ENCODE results near the gene PNMA8B.

The PNMA8B gene

DNA sequence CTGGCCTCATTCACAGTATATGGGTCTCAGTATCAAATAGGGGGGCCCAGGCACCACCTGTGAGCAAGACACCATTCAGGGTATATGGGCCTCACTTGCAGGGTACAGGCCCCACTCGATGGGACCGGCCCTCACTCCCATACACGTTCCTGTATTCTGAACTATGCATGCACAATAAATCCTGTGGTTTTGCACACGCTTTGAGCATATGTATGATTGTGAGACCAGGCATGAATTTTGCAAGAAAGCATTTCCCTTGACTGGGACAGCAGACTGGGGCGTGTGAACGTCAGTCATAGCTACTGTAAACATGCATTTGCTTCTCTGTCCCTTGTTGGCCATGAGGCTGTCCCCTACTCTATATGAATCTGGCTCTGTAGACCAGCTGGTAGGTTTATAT, 637 bp upstream of the PNMA8B start:
- Histone ChIP-seq H3K9me3 (ENCODE audit: control insufficient read depth, insufficient read depth, low read length) (no peaks in the 10 kb centered on the region), H3K36me3 (ENCODE audit: insufficient read depth, low read length) (no peaks in the 10 kb centered on the region), H3K9ac (ENCODE audit: low read depth, low read length) (no peak overlapping the region), H3K4me1 (ENCODE audit: insufficient read depth, low read length) (no peaks in the 10 kb centered on the region)

- no peaks in the 10 kb centered on the region for H3K36me3 ChIP-seq (ENCODE audit: insufficient read depth, low read length)
- peak overlapping the region; percentile 49; the same call in 1 of the 2 replicates for H3K9ac ChIP-seq (ENCODE audit: low read depth, low read length)
- no peaks in the 10 kb centered on the region for H3K9me3 ChIP-seq (ENCODE audit: control insufficient read depth, insufficient read depth, low read length)
- H3K4me1 ChIP-seq (ENCODE audit: insufficient read depth, low read length) = no peaks in the 10 kb centered on the region
These were observed 504 bp downstream of the PNMA8B start for GRCh38 chr19:46494941-46495785.

DNA sequence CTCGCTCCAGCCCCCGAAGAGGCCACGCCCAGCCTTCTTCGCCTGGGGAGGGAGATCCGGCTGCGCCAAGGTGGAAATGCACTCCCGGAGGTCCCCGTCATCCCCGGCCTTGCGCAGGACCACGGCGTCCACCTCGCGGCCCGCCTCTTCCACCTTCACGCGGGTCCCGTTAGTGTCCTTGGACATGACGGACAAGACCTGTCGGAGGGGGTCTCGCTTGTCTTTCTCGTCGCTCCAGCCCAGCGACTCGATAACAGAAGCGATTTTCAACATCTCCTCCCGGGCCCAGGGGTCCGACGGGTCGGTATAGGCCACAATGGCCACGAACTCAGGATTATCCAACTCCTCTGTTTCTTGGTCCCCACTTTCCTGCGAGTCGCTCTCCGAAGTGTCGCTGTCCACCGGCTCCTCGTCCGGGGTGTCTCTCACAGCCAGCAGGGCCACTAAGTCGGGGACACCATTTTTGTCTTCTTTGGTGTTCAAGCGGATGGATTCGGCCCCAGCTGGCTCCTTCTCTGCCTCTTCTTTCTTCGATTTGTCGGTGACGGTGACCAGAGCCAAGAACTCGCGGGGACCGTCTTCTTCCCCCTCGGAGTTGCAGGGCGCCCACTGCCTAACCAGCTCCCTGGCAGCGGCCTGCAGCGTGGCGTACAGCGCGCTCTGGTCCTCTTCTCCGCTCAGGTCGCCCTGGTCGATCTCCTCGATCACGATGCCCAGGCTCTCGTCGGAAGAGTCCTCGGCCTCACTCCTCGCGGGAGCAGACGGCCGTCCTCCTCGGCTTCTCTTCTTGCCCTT, 1.3 kb downstream of the PNMA8B start:
- no peaks in the 10 kb centered on the region for H3K4me1 ChIP-seq (ENCODE audit: insufficient read depth, low read length)
- no peaks in the 10 kb centered on the region for H3K36me3 ChIP-seq (ENCODE audit: insufficient read depth, low read length)
- peak overlapping the region; percentile 57; the same call in 1 of the 2 replicates for H3K9ac ChIP-seq (ENCODE audit: low read depth, low read length)
- no peaks in the 10 kb centered on the region for H3K9me3 ChIP-seq (ENCODE audit: control insufficient read depth, insufficient read depth, low read length)

- Histone ChIP-seq H3K9ac (ENCODE audit: low read depth, low read length) (peak overlapping the region; percentile 57; the same call in 1 of the 2 replicates), H3K4me1 (ENCODE audit: insufficient read depth, low read length) (peaks cover 3% of the 10 kb centered on the region; the same call in 1 of the 2 replicates), H3K36me3 (ENCODE audit: insufficient read depth, low read length) (no peaks in the 10 kb centered on the region), H3K9me3 (ENCODE audit: control insufficient read depth, insufficient read depth, low read length) (no peaks in the 10 kb centered on the region)
These were observed 2.2 kb downstream of the PNMA8B start for GRCh38 chr19:46493236-46494145.

DNA sequence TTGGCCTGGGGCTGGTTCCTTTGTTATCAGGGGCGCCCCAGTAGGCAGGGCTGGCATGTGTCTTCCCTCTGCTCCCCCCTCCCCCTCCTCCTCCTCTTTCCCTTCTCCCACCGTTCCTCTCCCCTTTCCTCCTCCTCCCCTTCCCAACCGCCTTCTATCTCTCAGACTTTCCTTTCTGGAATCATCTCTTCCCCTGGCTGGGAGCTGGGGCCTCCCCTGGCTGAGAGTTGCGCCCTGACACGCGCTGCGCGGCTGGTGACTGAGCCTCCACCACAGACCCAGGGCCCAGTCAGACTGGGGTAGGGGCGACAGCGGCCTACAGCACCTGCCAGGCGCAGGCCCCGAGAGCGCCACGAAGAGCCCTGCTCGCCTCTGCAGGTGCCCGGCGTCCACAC, 2.8 kb downstream of the PNMA8B start:
- Histone ChIP-seq H3K36me3 (ENCODE audit: insufficient read depth, low read length) (no peaks in the 10 kb centered on the region), H3K4me1 (ENCODE audit: insufficient read depth, low read length) (peaks cover 3% of the 10 kb centered on the region; the same call in 1 of the 2 replicates), H3K9me3 (ENCODE audit: control insufficient read depth, insufficient read depth, low read length) (no peaks in the 10 kb centered on the region), H3K9ac (ENCODE audit: low read depth, low read length) (peak overlapping the region; percentile 57; the same call in 1 of the 2 replicates)

DNA sequence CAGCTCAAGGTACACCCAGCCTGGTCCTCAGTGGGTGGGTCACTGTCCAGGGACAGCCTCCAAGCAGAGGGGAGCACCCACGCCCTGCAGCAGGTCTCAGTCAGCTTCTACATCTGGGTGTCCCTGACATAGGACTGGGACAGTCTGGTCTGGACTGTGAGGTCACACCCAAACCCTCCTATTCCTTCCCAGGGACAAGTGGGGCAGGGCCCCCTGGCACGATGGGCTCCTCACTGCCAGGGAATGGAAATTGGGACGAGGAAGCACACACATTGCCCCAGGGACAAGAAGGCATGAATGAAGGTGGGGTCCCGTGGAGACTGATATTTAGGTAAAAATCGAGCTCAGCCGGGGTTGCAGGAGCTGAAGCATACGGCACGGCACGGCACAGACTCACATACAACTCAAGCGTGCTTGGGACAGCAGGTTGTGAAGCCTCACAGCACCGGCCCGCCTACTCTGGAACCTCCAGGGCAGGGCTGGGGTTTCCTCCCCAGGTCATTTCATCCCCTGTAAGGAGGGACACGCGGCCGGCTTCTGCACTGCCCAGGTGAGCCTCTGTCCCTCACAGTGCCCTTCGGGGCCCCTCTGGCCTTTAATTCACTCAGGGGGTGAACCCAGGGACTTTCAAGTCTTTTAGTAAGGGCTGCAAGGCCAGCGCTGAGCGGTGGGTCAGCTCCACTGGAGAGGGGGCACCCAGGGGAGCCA, 3.5 kb downstream of the PNMA8B start:
- H3K36me3 ChIP-seq (ENCODE audit: insufficient read depth, low read length) = no peaks in the 10 kb centered on the region
- peaks cover 3% of the 10 kb centered on the region; the same call in 1 of the 2 replicates for H3K4me1 ChIP-seq (ENCODE audit: insufficient read depth, low read length)
- no peak overlapping the region for H3K9ac ChIP-seq (ENCODE audit: low read depth, low read length)
- H3K9me3 ChIP-seq (ENCODE audit: control insufficient read depth, insufficient read depth, low read length) = no peaks in the 10 kb centered on the region

GRCh38 chr19:46490774-46491173, 4.9 kb downstream of the PNMA8B start:
- Histone ChIP-seq H3K4me1 (ENCODE audit: insufficient read depth, low read length) (peaks cover 3% of the 10 kb centered on the region; the same call in 1 of the 2 replicates), H3K9ac (ENCODE audit: low read depth, low read length) (no peak overlapping the region), H3K36me3 (ENCODE audit: insufficient read depth, low read length) (no peaks in the 10 kb centered on the region), H3K9me3 (ENCODE audit: control insufficient read depth, insufficient read depth, low read length) (no peaks in the 10 kb centered on the region)

DNA sequence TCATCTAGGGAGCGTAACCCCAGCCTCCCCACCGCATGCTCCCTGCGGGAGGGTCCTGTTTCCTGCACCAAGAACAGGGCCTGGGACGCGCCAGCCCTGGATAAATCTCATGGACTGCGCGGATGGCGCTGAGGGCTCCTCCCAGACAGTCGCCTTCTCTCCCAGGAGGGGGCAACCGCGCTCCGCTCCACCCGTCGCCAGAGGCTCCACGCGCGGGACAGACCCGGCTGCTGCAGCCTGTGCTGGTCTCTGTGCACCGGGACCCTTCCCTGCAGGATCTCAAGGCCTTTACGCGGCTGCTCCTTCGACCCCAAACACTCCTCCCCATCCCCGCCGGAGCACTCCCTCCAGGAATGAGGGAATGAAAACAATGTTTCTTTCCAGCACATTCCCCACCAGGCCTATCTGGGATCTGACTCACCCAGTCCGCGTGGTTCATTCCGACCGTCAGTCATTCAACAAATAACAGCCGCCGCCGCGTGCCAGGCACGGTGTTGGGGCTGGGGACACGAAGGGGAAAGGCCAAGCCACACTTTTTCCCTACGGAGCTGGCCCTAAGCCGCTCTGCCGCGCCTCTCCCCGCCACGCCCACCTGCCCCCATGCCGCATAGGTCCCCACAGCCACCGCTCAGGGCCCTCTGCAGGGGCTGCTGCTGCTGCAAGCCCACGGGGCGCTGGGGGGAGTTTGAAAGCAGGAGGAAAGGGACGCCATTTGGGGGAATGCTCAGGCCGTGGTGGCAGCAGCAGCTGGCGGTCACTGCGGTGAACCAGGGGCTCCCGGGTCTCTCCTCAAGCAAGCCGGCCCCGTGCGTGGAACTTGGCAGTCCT, 6.0 kb downstream of the PNMA8B start:
- no peak overlapping the region; the same call in 1 of the 2 replicates for H3K9ac ChIP-seq (ENCODE audit: low read depth, low read length)
- H3K9me3 ChIP-seq (ENCODE audit: control insufficient read depth, insufficient read depth, low read length) = no peaks in the 10 kb centered on the region
- H3K4me1 ChIP-seq (ENCODE audit: insufficient read depth, low read length) = peaks cover 3% of the 10 kb centered on the region; the same call in 1 of the 2 replicates
- H3K36me3 ChIP-seq (ENCODE audit: insufficient read depth, low read length) = no peaks in the 10 kb centered on the region

DNA sequence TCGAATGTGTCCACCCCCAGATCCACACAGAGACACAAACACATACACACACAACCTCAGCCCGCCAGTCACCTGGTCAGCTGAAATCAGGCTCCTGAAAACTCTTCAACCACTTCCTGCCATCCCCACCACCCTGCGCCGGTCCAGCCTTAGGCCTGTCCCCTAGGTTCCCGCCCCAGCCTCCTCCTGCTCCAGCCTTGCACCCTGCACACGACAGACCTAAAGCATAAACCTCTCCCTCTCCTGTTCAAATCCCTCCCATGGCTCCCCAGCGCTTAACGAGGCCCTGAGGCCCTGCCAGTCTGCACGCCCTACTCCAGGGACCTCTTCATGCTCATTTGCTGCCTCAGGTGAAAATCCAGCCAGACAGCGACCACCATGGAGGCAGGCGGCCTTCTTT, 7.1 kb downstream of the PNMA8B start:
- H3K9ac ChIP-seq (ENCODE audit: low read depth, low read length) = no peak overlapping the region
- peaks cover 3% of the 10 kb centered on the region; the same call in 1 of the 2 replicates for H3K4me1 ChIP-seq (ENCODE audit: insufficient read depth, low read length)
- no peaks in the 10 kb centered on the region for H3K36me3 ChIP-seq (ENCODE audit: insufficient read depth, low read length)
- H3K9me3 ChIP-seq (ENCODE audit: control insufficient read depth, insufficient read depth, low read length) = no peaks in the 10 kb centered on the region

DNA sequence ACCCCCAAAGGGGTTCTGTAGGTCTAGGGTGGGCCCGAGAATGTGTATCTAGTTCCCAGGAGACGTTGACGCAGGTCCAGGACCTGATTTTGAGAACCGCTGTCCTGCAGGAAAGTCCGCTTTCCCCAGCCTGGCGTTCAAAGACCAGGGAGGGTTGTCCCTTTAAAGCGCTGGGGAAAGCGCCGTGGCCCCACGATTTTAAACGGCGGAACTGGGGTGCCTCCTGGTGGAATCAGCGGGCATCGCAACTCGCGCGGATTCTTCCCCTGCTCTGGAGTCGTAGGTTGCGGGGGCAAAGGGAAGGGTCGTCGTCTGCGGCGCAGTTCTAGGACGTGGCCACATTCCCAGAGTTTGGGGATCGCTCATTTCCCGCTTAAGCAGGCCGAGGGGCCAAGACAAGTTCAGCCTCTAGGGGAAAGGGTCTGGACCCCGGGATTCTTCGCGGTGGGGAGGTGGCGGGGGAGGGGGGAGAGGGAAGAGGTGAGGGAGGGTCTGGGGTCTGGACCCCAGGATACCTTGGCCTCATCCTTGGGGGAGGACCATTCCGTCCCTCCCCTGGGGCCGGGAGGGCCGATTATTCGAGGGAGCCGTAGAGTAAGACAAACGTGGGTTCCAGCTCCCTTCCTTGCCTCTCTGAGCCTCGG, 7.7 kb downstream of the PNMA8B start:
- H3K4me1 ChIP-seq (ENCODE audit: insufficient read depth, low read length) = peaks cover 3% of the 10 kb centered on the region; the same call in 1 of the 2 replicates
- peak overlapping the region; percentile 50; the same call in 1 of the 2 replicates for H3K9ac ChIP-seq (ENCODE audit: low read depth, low read length)

GRCh38 chr19:46487178-46487801, 8.4 kb downstream of the PNMA8B start:
- Histone ChIP-seq H3K36me3 (ENCODE audit: insufficient read depth, low read length) (no peaks in the 10 kb centered on the region), H3K9me3 (ENCODE audit: control insufficient read depth, insufficient read depth, low read length) (no peaks in the 10 kb centered on the region), H3K4me1 (ENCODE audit: insufficient read depth, low read length) (peaks cover 3% of the 10 kb centered on the region; the same call in 1 of the 2 replicates), H3K9ac (ENCODE audit: low read depth, low read length) (peak overlapping the region; percentile 50; the same call in 1 of the 2 replicates)

More for the DNA sequence above, 7.7 kb downstream of the PNMA8B start:
- Histone ChIP-seq H3K9me3 (ENCODE audit: control insufficient read depth, insufficient read depth, low read length) (no peaks in the 10 kb centered on the region), H3K36me3 (ENCODE audit: insufficient read depth, low read length) (no peaks in the 10 kb centered on the region)

- Histone ChIP-seq H3K9me3 (ENCODE audit: control insufficient read depth, insufficient read depth, low read length) (no peaks in the 10 kb centered on the region), H3K9ac (ENCODE audit: low read depth, low read length) (no peak overlapping the region), H3K36me3 (ENCODE audit: insufficient read depth, low read length) (no peaks in the 10 kb centered on the region), H3K4me1 (ENCODE audit: insufficient read depth, low read length) (peaks cover 3% of the 10 kb centered on the region; the same call in 1 of the 2 replicates)
These were observed 9.3 kb downstream of the PNMA8B start for GRCh38 chr19:46486358-46486757.
